Keratinocyte (primary cell): ENCODE results near the gene RER1. TPM values are rescaled to one million over a fixed set of nuclear protein-coding genes. Genes with fewer than 3 reads are reported as not detected.

Source experiments
- DNase-seq: peaks from one replicate; pipeline ENCODE4 v3.0.0-alpha.2; 2011; ENCODE audit warnings: low read depth, missing footprints, low spot score
- FAIRE-seq: peaks from 2 replicates; lab custom pipeline; 2011; peaks lifted over from hg19 to GRCh38; lab: Jason Lieb, UNC
- H2AFZ ChIP-seq: 2 replicates; pipeline ENCODE4 v1.6.0; 2012; ENCODE audit warnings: low read length, control low read depth, inconsistent platforms; ENCODE audit not compliant: control insufficient read depth
- H3K27ac ChIP-seq: 2 replicates; pipeline ENCODE4 v1.5.1; 2011; ENCODE audit warnings: low read length; ENCODE audit not compliant: control insufficient read depth, insufficient read depth
- H3K27me3 ChIP-seq: 3 replicates; pipeline ENCODE4 v1.6.0; 2011; ENCODE audit warnings: low read length; ENCODE audit not compliant: control insufficient read depth, insufficient read depth; ENCODE audit errors: extremely low read depth
- H3K36me3 ChIP-seq, 2 experiments: 2 replicates in 1 of 2; 3 replicates in 1 of 2; pipeline ENCODE4 v1.5.1; 2011; ENCODE audit warnings: low read length in 2 of 2, mild to moderate bottlenecking in 1 of 2; ENCODE audit not compliant: control insufficient read depth in 2 of 2, insufficient read depth in 2 of 2; ENCODE audit errors: extremely low read depth in 1 of 2
- H3K4me1 ChIP-seq: 3 replicates; pipeline ENCODE4 v1.5.1; 2011; ENCODE audit warnings: low read length; ENCODE audit not compliant: control insufficient read depth, insufficient read depth; ENCODE audit errors: extremely low read depth
- H3K4me2 ChIP-seq: 3 replicates; pipeline ENCODE4 v1.6.0; 2011; ENCODE audit warnings: low read depth, low read length; ENCODE audit not compliant: control insufficient read depth, insufficient read depth; ENCODE audit errors: extremely low read depth
- H3K4me3 ChIP-seq, 3 experiments: fragments of 200-600 bp in 1 of 3; sonication (generic) in 1 of 3; 2 replicates in 2 of 3; 3 replicates in 1 of 3; pipeline ENCODE4 v1.5.1; 2011 to 2016; ENCODE audit warnings: low read length in 3 of 3, mild to moderate bottlenecking in 3 of 3, control low read depth in 2 of 3, inconsistent platforms in 1 of 3, low read depth in 1 of 3, mixed read lengths in 1 of 3, mixed run types in 1 of 3, moderate library complexity in 1 of 3; ENCODE audit not compliant: control insufficient read depth in 2 of 3, insufficient read depth in 2 of 3; ENCODE audit errors: extremely low read depth in 1 of 3
- H3K79me2 ChIP-seq: 2 replicates; pipeline ENCODE4 v1.6.0; 2012; ENCODE audit warnings: low read length; ENCODE audit not compliant: control insufficient read depth, insufficient read depth
- H3K9ac ChIP-seq: 3 replicates; pipeline ENCODE4 v1.6.0; 2011; ENCODE audit warnings: low read length; ENCODE audit not compliant: control insufficient read depth, insufficient read depth; ENCODE audit errors: extremely low read depth
- H3K9me1 ChIP-seq: 3 replicates; pipeline ENCODE4 v1.6.0; 2011; ENCODE audit warnings: low read length; ENCODE audit not compliant: control insufficient read depth, insufficient read depth; ENCODE audit errors: extremely low read depth
- H3K9me3 ChIP-seq: 2 replicates; pipeline ENCODE4 v1.5.1; 2012; ENCODE audit warnings: low read depth, low read length; ENCODE audit not compliant: control insufficient read depth
- H4K20me1 ChIP-seq: 3 replicates; pipeline ENCODE4 v1.6.0; 2011; ENCODE audit warnings: low read length; ENCODE audit not compliant: control insufficient read depth, insufficient read depth; ENCODE audit errors: extremely low read depth
- CTCF ChIP-seq, 3 experiments: IDR thresholded peaks in 1 of 3; conservative IDR thresholded peaks in 1 of 3; optimal IDR thresholded peaks in 1 of 3; 2 replicates in 2 of 3; 3 replicates in 1 of 3; pipeline versions ENCODE3 to v1.5.1; 2011; ENCODE audit warnings: low read length in 3 of 3, mild to moderate bottlenecking in 3 of 3, moderate library complexity in 2 of 3, control low read depth in 1 of 3, inconsistent platforms in 1 of 3; ENCODE audit not compliant: insufficient read depth in 2 of 3; ENCODE audit errors: extremely low read depth in 1 of 3
- EZH2 ChIP-seq: IDR thresholded peaks from one replicate; pipeline ENCODE4 v1.6.1; 2012; ENCODE audit warnings: inconsistent platforms, mild to moderate bottlenecking, low read length, moderate library complexity
- dilution Hi-C: fragments of 300-500 bp; cut with MboI; formaldehyde crosslinking; loops from one replicate; pipeline ENCODE4 v1.7.0; 2020; ENCODE audit warnings: low sequenced_read_pairs; ENCODE audit not compliant: extremely low pct_ligation_motif_present
- polyA plus RNA-seq, 5 experiments: library from polyadenylated mRNA; depleted of rRNA in 3 of 5; stranded (reverse) in 3 of 5; stranded (forward) in 1 of 5; unstranded in 1 of 5; fragments of >200 nt; gene quantifications; 1 replicate in 1 of 5; 2 replicates in 3 of 5; 3 replicates in 1 of 5; pipeline versions ENCODE4 v1.2.1 to v1.2.3, GENCODE V29; 2011 to 2012; ENCODE audit warnings: missing spikeins in 2 of 5, low read depth in 1 of 5, low replicate concordance in 1 of 5

RER1 gene
- polyA plus RNA-seq, 1 donor (not counting 4 experiments of a cell fraction or from before 2014, with no cell fraction given) = 297 TPM

- Histone ChIP-seq H3K9me1 (no peaks in the 10 kb centered on the region), H4K20me1 (peaks cover 41% of the 10 kb centered on the region), H3K27me3 (no peaks in the 10 kb centered on the region), H3K36me3 (peaks cover 27 to 50% of the 10 kb centered on the region in 2 experiments), H3K4me1 (peaks cover 22% of the 10 kb centered on the region), H3K9me3 (no peaks in the 10 kb centered on the region), H2AFZ (no peak overlapping the region), H3K9ac (no peak overlapping the region), H3K27ac (no peak overlapping the region), H3K4me3 (no peak overlapping the region), H3K4me2 (no peak overlapping the region), H3K79me2 (peaks cover 98% of the 10 kb centered on the region)
- dilution Hi-C loops = no loop called here
- no peak for TF ChIP-seq CTCF (optimal IDR thresholded peaks at IDR 0.05 in 1 of 3, IDR thresholded peaks at IDR 0.05 in 1 of 3, conservative IDR thresholded peaks at IDR 0.05 in 1 of 3; ENCODE audit: extremely low read depth in 1 of 3, insufficient read depth in 2 of 3, low read length in 3 of 3)
- no peak for TF ChIP-seq EZH2
- FAIRE-seq (no peak), DNase-seq (no peak)
Measured at GRCh38 chr1:2435091-2435490, 43.5 kb downstream of the RER1 start.

GRCh38 chr1:2435746-2436355 lies 44.2 kb downstream of the RER1 start:
- Histone ChIP-seq H2AFZ (no peak overlapping the region), H3K36me3 (peaks cover 27 to 45% of the 10 kb centered on the region in 2 experiments), H3K27ac (no peak overlapping the region), H3K4me2 (no peak overlapping the region), H3K4me1 (peaks cover 14% of the 10 kb centered on the region), H3K27me3 (no peaks in the 10 kb centered on the region), H3K79me2 (peaks cover 95% of the 10 kb centered on the region), H3K4me3 (no peak overlapping the region), H4K20me1 (peaks cover 44% of the 10 kb centered on the region), H3K9me3 (no peaks in the 10 kb centered on the region), H3K9me1 (no peaks in the 10 kb centered on the region), H3K9ac (no peak overlapping the region)
- TF ChIP-seq EZH2 (no peak), CTCF (optimal IDR thresholded peaks at IDR 0.05 in 1 of 3, IDR thresholded peaks at IDR 0.05 in 1 of 3, conservative IDR thresholded peaks at IDR 0.05 in 1 of 3; ENCODE audit: extremely low read depth in 1 of 3, insufficient read depth in 2 of 3, low read length in 3 of 3) (no peak)
- dilution Hi-C loops = no loop called here
- no peak for FAIRE-seq
- no peak for DNase-seq
